K562 (cell line): ENCODE results near the gene HOXD13. TPM values are rescaled to one million over a fixed set of nuclear protein-coding genes. Genes with fewer than 3 reads are reported as not detected.

ENCODE experiments used
- ATAC-seq: fragments of 200-7000 bp; cut with Tn5 transposase; 3 replicates; pipeline ENCODE4 v1.9.1; 2020; ENCODE audit warnings: moderate library complexity
- BruUV-seq: library from RNA; stranded (reverse); fragments of 400-500 nt; replicated peaks from 2 replicates; lab custom pipeline; 2021; lab: Mats Ljungman, UMichigan
- CTCF ChIA-PET: fragments of 300-600 bp; formaldehyde crosslinking; extraction: SDS; loops from one replicate; lab custom pipeline; 2021; ENCODE audit warnings: low intra/inter-chr PET ratio; lab: Yijun Ruan, JAX
- POLR2A ChIA-PET: fragments of 300-600, 350-650 bp; sonication (Branson Sonifier 250); formaldehyde crosslinking; extraction: SDS; loops from one replicate; lab custom pipeline; 2021; ENCODE audit warnings: antibody characterized with exemption, inconsistent platforms; lab: Yijun Ruan, JAX
- DNase-seq, 4 experiments: peaks; one replicate each; pipeline versions ENCODE4 v3.0.0 to v3.0.0-alpha.2; 2011 to 2018; ENCODE audit warnings: low spot score in 3 of 4, mixed read lengths in 3 of 4; ENCODE audit errors: extremely low read depth in 1 of 4
- FAIRE-seq: peaks from 2 replicates; lab custom pipeline; 2011; peaks lifted over from hg19 to GRCh38; lab: Jason Lieb, UNC
- H2AFZ ChIP-seq: 2 replicates; pipeline ENCODE4 v1.6.0; 2011; ENCODE audit warnings: low read depth, low read length, control low read depth, inconsistent platforms
- H3K27ac ChIP-seq: fragments of 200-600 bp; 3 replicates; pipeline ENCODE4 v1.8.0; 2011; ENCODE audit warnings: low read depth, mild to moderate bottlenecking, control low read depth, inconsistent platforms, low read length, moderate library complexity, mixed read lengths; ENCODE audit errors: extremely low read depth
- H3K27me3 ChIP-seq, 2 experiments: fragments of 300-600 bp in 1 of 2; 2 replicates in 1 of 2; 3 replicates in 1 of 2; pipeline versions ENCODE4 v1.6.0 to v1.8.0; 2011; ENCODE audit warnings: inconsistent platforms in 2 of 2, low read length in 2 of 2, mild to moderate bottlenecking in 1 of 2, mixed read lengths in 1 of 2, moderate library complexity in 1 of 2; ENCODE audit not compliant: control insufficient read depth in 2 of 2, insufficient read depth in 2 of 2
- H3K36me3 ChIP-seq: fragments of 300-600 bp; 3 replicates; pipeline ENCODE4 v1.8.0; 2011; ENCODE audit warnings: mild to moderate bottlenecking, low read length, inconsistent platforms; ENCODE audit not compliant: control insufficient read depth, insufficient read depth
- H3K4me1 ChIP-seq, 2 experiments: fragments of 200-600 bp in 1 of 2; replicated peaks in 1 of 2; 2 replicates in 1 of 2; 3 replicates in 1 of 2; pipeline versions ENCODE4 v1.5.1 to v1.8.0; 2011; ENCODE audit warnings: inconsistent platforms in 2 of 2, low read length in 2 of 2, mild to moderate bottlenecking in 1 of 2, mixed read lengths in 1 of 2, moderate library complexity in 1 of 2; ENCODE audit not compliant: control insufficient read depth in 2 of 2, insufficient read depth in 2 of 2
- H3K4me2 ChIP-seq: 2 replicates; pipeline ENCODE4 v1.6.1; 2011; ENCODE audit warnings: low read length, control low read depth, inconsistent platforms, mixed read lengths; ENCODE audit not compliant: insufficient read depth
- H3K4me3 ChIP-seq: fragments of 200-600 bp; sonication (generic), shearing (Covaris generic); 2 replicates; pipeline ENCODE4 v1.5.1; 2016; ENCODE audit warnings: control low read depth, inconsistent platforms
- H3K79me2 ChIP-seq: fragments of 200-600 bp; 3 replicates; pipeline ENCODE4 v1.8.0; 2011; ENCODE audit warnings: low read length, inconsistent platforms; ENCODE audit not compliant: control insufficient read depth, insufficient read depth
- H3K9ac ChIP-seq, 2 experiments: 2 replicates each; pipeline versions ENCODE4 v1.6.0 to v1.6.1; 2011; ENCODE audit warnings: low read depth in 2 of 2, low read length in 2 of 2, control low read depth in 1 of 2, inconsistent platforms in 1 of 2, mild to moderate bottlenecking in 1 of 2, mixed read lengths in 1 of 2; ENCODE audit not compliant: insufficient read depth in 1 of 2
- H3K9me1 ChIP-seq: one replicate; pipeline ENCODE4 v1.6.0; 2011; ENCODE audit warnings: inconsistent platforms, mild to moderate bottlenecking, low read length, moderate library complexity; ENCODE audit not compliant: control insufficient read depth, insufficient read depth
- H3K9me3 ChIP-seq: replicated peaks from 2 replicates; pipeline ENCODE4 v1.5.1; 2011; ENCODE audit warnings: low read depth, low read length, inconsistent platforms; ENCODE audit not compliant: control insufficient read depth, insufficient read depth
- H4K20me1 ChIP-seq: replicated peaks from 2 replicates; pipeline ENCODE4 v1.6.1; 2011; ENCODE audit warnings: low read length, inconsistent platforms, mixed read lengths; ENCODE audit not compliant: control insufficient read depth, insufficient read depth
- ARID2 ChIP-seq: fragments of 450-650 bp; IDR thresholded peaks from 2 replicates; pipeline ENCODE4 v1.6.1; 2017; ENCODE audit warnings: antibody characterized with exemption, mild to moderate bottlenecking
- CC2D1A ChIP-seq: fragments of 450-650 bp; IDR thresholded peaks from 2 replicates; pipeline ENCODE4 v1.6.1; 2017; ENCODE audit warnings: mild to moderate bottlenecking
- DEAF1 ChIP-seq: fragments of 450-650 bp; formaldehyde crosslinking; IDR thresholded peaks from 2 replicates; pipeline ENCODE4 v1.4.0; 2020; ENCODE audit warnings: mild to moderate bottlenecking, moderate library complexity
- GMEB1 ChIP-seq: fragments of 250-450 bp; sonication (Bioruptor Pico); IDR thresholded peaks from 2 replicates; pipeline ENCODE4 v1.4.0; 2020; ENCODE audit warnings: mild to moderate bottlenecking
- KHSRP ChIP-seq: fragments of 450-650 bp; IDR thresholded peaks from 2 replicates; pipeline ENCODE4 v1.6.1; 2017
- RAD21 ChIP-seq, 2 experiments: fragments of 250-450 bp in 1 of 2; fragments of 450-650 bp in 1 of 2; sonication (Bioruptor Pico) in 1 of 2; formaldehyde crosslinking in 1 of 2; IDR thresholded peaks in 1 of 2; conservative IDR thresholded peaks in 1 of 2; 2 replicates each; pipeline versions ENCODE4 v1.4.0 to v1.8.0; 2020 to 2022; ENCODE audit warnings: mild to moderate bottlenecking in 2 of 2, moderate library complexity in 1 of 2
- SMC3 ChIP-seq: conservative IDR thresholded peaks from 2 replicates; pipeline ENCODE4 v1.6.1; 2011; ENCODE audit warnings: low read depth, low read length, improper control_type of control experiment; ENCODE audit not compliant: insufficient read depth
- STAG1 ChIP-seq: sonication (generic); formaldehyde crosslinking; IDR thresholded peaks from 2 replicates; pipeline ENCODE4 v1.5.0; 2020; ENCODE audit warnings: missing genetic modification reagents, borderline replicate concordance
- TEAD1 ChIP-seq, 2 experiments: fragments of 450-650 bp in 1 of 2; sonication (generic) in 1 of 2; formaldehyde crosslinking; IDR thresholded peaks; 2 replicates each; pipeline versions ENCODE4 v1.4.0 to v1.8.0; 2020 to 2022; ENCODE audit warnings: mild to moderate bottlenecking in 2 of 2, missing genetic modification reagents in 1 of 2
- TEAD4 ChIP-seq, 2 experiments: sonication (generic) in 1 of 2; formaldehyde crosslinking in 1 of 2; IDR thresholded peaks; 2 replicates each; pipeline versions ENCODE4 v1.6.1 to v1.8.0; 2012 to 2022; ENCODE audit warnings: borderline replicate concordance in 1 of 2, inconsistent platforms in 1 of 2, low read length in 1 of 2, mild to moderate bottlenecking in 1 of 2, missing genetic modification reagents in 1 of 2
- WGBS: fragments of 100-300 bp; shearing (Covaris generic); methylation state at CpG from one replicate; pipeline ENCODE4 v1.1.6; 2016; ENCODE audit warnings: low coverage, mixed read lengths; ENCODE audit not compliant: insufficient coverage; ENCODE audit errors: missing lambda C conversion rate; 5-methylcytosine and 5-hydroxymethylcytosine counted together
- in situ Hi-C: fragments of 300-500 bp; cut with MboI; formaldehyde crosslinking; loops from 4 replicates; pipeline ENCODE4 v1.15.0; 2018; ENCODE audit warnings: inconsistent platforms, mixed read lengths
- intact Hi-C: fragments of 100-400 bp; cut with micrococcal nuclease; formaldehyde crosslinking; loops from 2 replicates; pipeline ENCODE4 v1.14.2; 2022
- polyA plus RNA-seq, 8 experiments: library from polyadenylated mRNA; depleted of rRNA in 4 of 8; stranded (reverse) in 5 of 8; unstranded in 3 of 8; fragments of >200 nt; fragmentation: Nextera tagmentation in 2 of 8; fragmentation: Illumina TruSeq in 1 of 8; extraction: Ambion mirVana in 2 of 8; extraction: Trizol in 1 of 8; gene quantifications; 2 replicates each; pipeline versions ENCODE4 v1.2.1 to v1.2.3, GENCODE V29; 2011 to 2014; ENCODE audit warnings: inconsistent platforms in 1 of 8, missing spikeins in 1 of 8
- total RNA-seq, 7 experiments: library from RNA; depleted of rRNA in 6 of 7; stranded (reverse); fragments of >200 nt in 6 of 7; fragmentation: Illumina TruSeq in 2 of 7; extraction: Trizol in 2 of 7; gene quantifications; 2 replicates each; pipeline versions ENCODE4 v1.2.1 to v1.2.3, GENCODE V29; 2011 to 2021; ENCODE audit warnings: low replicate concordance in 1 of 7
- TF ChIP-seq, protein P1 (sequence below), 3 experiments: IDR thresholded peaks in 2 of 3; conservative IDR thresholded peaks in 1 of 3; 2 replicates each; pipeline ENCODE4 v1.5.1; 2011 to 2012; ENCODE audit warnings: low read length in 3 of 3, mild to moderate bottlenecking in 3 of 3, control low read depth in 2 of 3, improper control_type of control experiment in 1 of 3, inconsistent platforms in 1 of 3, low read depth in 1 of 3, mixed read lengths in 1 of 3, moderate library complexity in 1 of 3; ENCODE audit not compliant: insufficient read depth in 2 of 3

Gene HOXD13
- total and polyA plus RNA-seq, 9 of the 15 experiments (the other 6 are each of a cell fraction or from before 2014, with no cell fraction given): 0.03 to 0.04 TPM; not detected in 7

DNA sequence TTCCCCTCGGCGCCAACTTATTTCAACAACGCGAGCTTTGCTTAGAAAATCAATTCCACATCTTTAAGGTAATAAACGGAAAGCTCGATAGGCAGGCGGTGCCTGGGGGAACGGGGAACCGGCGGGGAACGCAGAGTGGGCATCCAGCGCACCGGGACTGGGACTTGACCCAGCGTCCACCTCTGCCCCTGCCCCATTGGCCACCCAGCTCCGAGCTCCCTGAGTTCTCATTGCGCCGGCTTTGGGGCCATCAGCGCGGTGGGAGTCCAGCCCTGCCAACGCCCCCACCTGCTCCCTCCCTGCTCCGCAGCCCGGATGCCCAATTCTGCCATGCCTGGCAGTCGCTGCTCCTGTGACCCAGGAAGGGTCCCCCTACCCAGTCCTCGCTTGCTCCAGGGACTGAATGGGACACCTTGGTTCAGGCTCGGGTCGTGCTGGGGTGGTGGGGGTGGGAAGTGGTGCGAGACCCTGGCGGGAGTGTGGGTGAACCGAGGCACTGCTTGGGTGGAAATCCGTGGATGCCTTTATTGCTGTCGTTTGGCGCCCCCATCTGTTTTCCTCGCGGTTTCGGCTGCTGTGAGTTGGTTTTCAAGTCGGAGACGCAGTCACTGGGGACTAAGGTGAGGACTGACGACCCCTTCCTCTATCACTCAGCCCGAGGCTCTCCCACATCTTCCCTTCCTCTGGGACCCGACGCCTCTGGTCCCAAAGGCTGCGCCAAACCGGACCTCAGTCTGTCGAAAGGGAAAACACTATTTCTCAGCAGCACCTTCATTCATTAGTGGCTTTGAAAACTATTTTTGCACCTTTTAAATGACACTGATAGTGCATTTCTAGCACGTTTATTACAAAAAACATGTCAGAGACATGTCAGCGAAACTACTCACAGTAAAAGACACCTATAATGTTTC is 6.4 kb upstream of the HOXD13 start:
- Histone ChIP-seq H3K27me3 (peaks cover 62 to 87% of the 10 kb centered on the region in 2 experiments), H3K4me2 (no peak overlapping the region), H3K9ac (no peak overlapping the region), H3K79me2 (no peaks in the 10 kb centered on the region), H3K9me1 (no peaks in the 10 kb centered on the region), H3K36me3 (no peaks in the 10 kb centered on the region), H3K27ac (no peak overlapping the region), H3K9me3 (peaks cover 6% of the 10 kb centered on the region), H2AFZ (no peak overlapping the region), H3K4me3 (no peak overlapping the region), H3K4me1 (peaks cover 0 to 27% of the 10 kb centered on the region in 2 experiments; a peak in 2 of 5 replicates), H4K20me1 (peaks cover 4% of the 10 kb centered on the region; the same call in 1 of the 2 replicates)
- FAIRE-seq (peak; percentile 57), ATAC-seq (peak; percentile 75), DNase-seq (peak in 3 of 4 experiments; percentile 25 to 67 (median 54))
- no TSS peak for BruUV-seq
- POLR2A ChIA-PET: interaction anchor here (0.6 kb wide), 1 partner anchor 547 kb away, joined by 3 read pairs; no protein-coding TSS in a partner anchor
- WGBS: 6% methylated on average over 46 of the region's 46 CpGs
- in situ Hi-C loops: loop anchor here (10.0 to 25.0 kb wide), 2 partner anchors 661 to 1049 kb away; no protein-coding TSS in a partner anchor
- intact Hi-C loops: loop anchor here (1.0 to 2.0 kb wide), 4 partner anchors 396 to 775 kb away; no protein-coding TSS in a partner anchor
- CTCF ChIA-PET: interaction anchor here (0.7 to 3.5 kb wide), 9 partner anchors 121 to 1055 kb away, joined by 3 to 14 read pairs (median 4); no protein-coding TSS in a partner anchor
- TF ChIP-seq GMEB1 (CRISPR knock-in tag) (no peak), ARID2 (0 out of 2 replicates have a peak, but pooled peaks have one; percentile 56), CC2D1A (peak; percentile 79), TEAD4 (IDR thresholded peaks at IDR 0.05; ENCODE audit: low read length) (no peak), TEAD4 (CRISPR knock-in tag; IDR thresholded peaks at IDR 0.05; ENCODE audit: borderline replicate concordance) (no peak), SMC3 (peak; percentile 69), DEAF1 (CRISPR knock-in tag) (peak; percentile 64), TEAD1 (CRISPR knock-in tag; IDR thresholded peaks at IDR 0.05) (no peak), RAD21 (CRISPR knock-in tag; conservative IDR thresholded peaks at IDR 0.05 in 1 of 2, IDR thresholded peaks at IDR 0.05 in 1 of 2) (peak; percentile 77 to 80), STAG1 (CRISPR knock-in tag) (peak; percentile 75; the same call in 1 of the 2 replicates), KHSRP (no peak)
- TF ChIP-seq, protein P1, sequence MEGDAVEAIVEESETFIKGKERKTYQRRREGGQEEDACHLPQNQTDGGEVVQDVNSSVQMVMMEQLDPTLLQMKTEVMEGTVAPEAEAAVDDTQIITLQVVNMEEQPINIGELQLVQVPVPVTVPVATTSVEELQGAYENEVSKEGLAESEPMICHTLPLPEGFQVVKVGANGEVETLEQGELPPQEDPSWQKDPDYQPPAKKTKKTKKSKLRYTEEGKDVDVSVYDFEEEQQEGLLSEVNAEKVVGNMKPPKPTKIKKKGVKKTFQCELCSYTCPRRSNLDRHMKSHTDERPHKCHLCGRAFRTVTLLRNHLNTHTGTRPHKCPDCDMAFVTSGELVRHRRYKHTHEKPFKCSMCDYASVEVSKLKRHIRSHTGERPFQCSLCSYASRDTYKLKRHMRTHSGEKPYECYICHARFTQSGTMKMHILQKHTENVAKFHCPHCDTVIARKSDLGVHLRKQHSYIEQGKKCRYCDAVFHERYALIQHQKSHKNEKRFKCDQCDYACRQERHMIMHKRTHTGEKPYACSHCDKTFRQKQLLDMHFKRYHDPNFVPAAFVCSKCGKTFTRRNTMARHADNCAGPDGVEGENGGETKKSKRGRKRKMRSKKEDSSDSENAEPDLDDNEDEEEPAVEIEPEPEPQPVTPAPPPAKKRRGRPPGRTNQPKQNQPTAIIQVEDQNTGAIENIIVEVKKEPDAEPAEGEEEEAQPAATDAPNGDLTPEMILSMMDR (IDR thresholded peaks at IDR 0.05 in 2 of 3, conservative IDR thresholded peaks at IDR 0.05 in 1 of 3; ENCODE audit: insufficient read depth in 2 of 3, low read depth in 1 of 3, low read length in 3 of 3): peak; percentile 72 to 76 (median 75)
